LoVo (cell line): ENCODE measurements around the gene SLC35G1.

ENCODE experiments used
- DNase-seq: peaks from one replicate; pipeline ENCODE4 v3.0.0-alpha.2; 2016; ENCODE audit warnings: low spot score

The SLC35G1 gene

GRCh38 chr10:93876381-93876780, 17.4 kb upstream of the SLC35G1 start:
- DNase-seq: no peak

GRCh38 chr10:93879273-93879672, 14.5 kb upstream of the SLC35G1 start:
- DNase-seq: no peak

GRCh38 chr10:93894516-93895378, 969 bp downstream of the SLC35G1 start:
- no peak for DNase-seq

GRCh38 chr10:93897070-93897780, 3.4 kb downstream of the SLC35G1 start:
- DNase-seq: no peak

GRCh38 chr10:93899109-93899508, 5.3 kb downstream of the SLC35G1 start:
- DNase-seq: no peak

- no peak for DNase-seq
These were observed 9.3 kb downstream of the SLC35G1 start for GRCh38 chr10:93903051-93903450.

- no peak for DNase-seq
These were observed 11.1 kb downstream of the SLC35G1 start for GRCh38 chr10:93904901-93905300.

- no peak for DNase-seq
These were observed 13.3 kb downstream of the SLC35G1 start for GRCh38 chr10:93907059-93907458.

- no peak for DNase-seq
These were observed 18.1 kb downstream of the SLC35G1 start for GRCh38 chr10:93911866-93912265.

GRCh38 chr10:93912444-93912843, 18.7 kb downstream of the SLC35G1 start:
- no peak for DNase-seq

- DNase-seq: no peak
These were observed 19.9 kb downstream of the SLC35G1 start for GRCh38 chr10:93913706-93914105.

GRCh38 chr10:93915598-93915997, 21.8 kb downstream of the SLC35G1 start:
- DNase-seq: no peak

GRCh38 chr10:93916257-93917063, 22.7 kb downstream of the SLC35G1 start:
- DNase-seq: peak; percentile 52

GRCh38 chr10:93917064-93917391, 23.2 kb downstream of the SLC35G1 start:
- DNase-seq: no peak

GRCh38 chr10:93917821-93918220, 24.0 kb downstream of the SLC35G1 start:
- no peak for DNase-seq

GRCh38 chr10:93921338-93921737, 27.6 kb downstream of the SLC35G1 start:
- DNase-seq: no peak

- no peak for DNase-seq
These were observed 32.8 kb downstream of the SLC35G1 start for GRCh38 chr10:93926613-93927012.

- DNase-seq: no peak
These were observed 44.4 kb downstream of the SLC35G1 start for GRCh38 chr10:93938140-93938539.

GRCh38 chr10:93940881-93941280, 47.1 kb downstream of the SLC35G1 start:
- no peak for DNase-seq

- DNase-seq: no peak
These were observed 47.8 kb downstream of the SLC35G1 start for GRCh38 chr10:93941606-93942005.

GRCh38 chr10:93945819-93946218, 52.0 kb downstream of the SLC35G1 start:
- no peak for DNase-seq

- DNase-seq: no peak
These were observed 53.3 kb downstream of the SLC35G1 start for GRCh38 chr10:93947055-93947454.

GRCh38 chr10:93947524-93947923, 53.7 kb downstream of the SLC35G1 start:
- no peak for DNase-seq
